HG03558 (cell line): ENCODE results near the gene DNAJB14.
"Not testable (repeated sequence)": the region's sequence is repeated elsewhere in the genome, so short reads cannot be mapped to it uniquely, and the experiment has no call there.

Experiments
- ATAC-seq: cut with Tn5 transposase; IDR thresholded peaks from one replicate; pipeline ENCODE4 v1.9.1; 2021; ENCODE audit warnings: moderate number of reproducible peaks; ENCODE audit not compliant: unreplicated experiment; ENCODE audit errors: extremely low read depth

The DNAJB14 gene

GRCh38 chr4:99946356-99947189, at the start of gene DNAJB14:
DNAJB14 (minus strand) TSS chr4:99946618; CDS start chr4:99946571, 47 bp downstream.
- ATAC-seq = peak; percentile 20

GRCh38 chr4:99991741-99992140, 45.3 kb upstream of the DNAJB14 start:
- ATAC-seq = no peak

- no peak for ATAC-seq
Observed at GRCh38 chr4:99987681-99988080, 41.3 kb upstream of the DNAJB14 start.

- no peak for ATAC-seq
Observed at GRCh38 chr4:99986792-99987191, 40.4 kb upstream of the DNAJB14 start.

- ATAC-seq = no peak
Observed at GRCh38 chr4:99983289-99983943, 37.0 kb upstream of the DNAJB14 start.

GRCh38 chr4:99979872-99980271, 33.5 kb upstream of the DNAJB14 start:
- no peak for ATAC-seq

- ATAC-seq = no peak
Observed at GRCh38 chr4:99971453-99972111, 25.2 kb upstream of the DNAJB14 start.

- ATAC-seq = no peak
Observed at GRCh38 chr4:99968330-99968729, 21.9 kb upstream of the DNAJB14 start.

GRCh38 chr4:99966692-99967091, 20.3 kb upstream of the DNAJB14 start:
- ATAC-seq = no peak

- no peak for ATAC-seq
Observed at GRCh38 chr4:99965674-99966350, 19.4 kb upstream of the DNAJB14 start.

- no peak for ATAC-seq
Observed at GRCh38 chr4:99965173-99965572, 18.8 kb upstream of the DNAJB14 start.

GRCh38 chr4:99961711-99962110, 15.3 kb upstream of the DNAJB14 start:
- ATAC-seq = no peak

- no peak for ATAC-seq
Observed at GRCh38 chr4:99960648-99961047, 14.2 kb upstream of the DNAJB14 start.

GRCh38 chr4:99958207-99958606, 11.8 kb upstream of the DNAJB14 start:
- not testable (repeated sequence) for ATAC-seq

GRCh38 chr4:99950913-99951254, 4.5 kb upstream of the DNAJB14 start:
- no peak for ATAC-seq

GRCh38 chr4:99949999-99950912, 3.8 kb upstream of the DNAJB14 start, which contains the start of gene H2AZ1:
H2AZ1 (minus strand) TSS chr4:99950275; CDS start chr4:99950170, 105 bp downstream.
- ATAC-seq = peak; percentile 42

GRCh38 chr4:99949034-99949998, 2.9 kb upstream of the DNAJB14 start:
- ATAC-seq = peak; percentile 17

- no peak for ATAC-seq
Observed at GRCh38 chr4:99947608-99948007, 1.2 kb upstream of the DNAJB14 start.
